ENCODE measurements around the gene GRIK1. TPM values are rescaled to one million over a fixed set of nuclear protein-coding genes. Genes with fewer than 3 reads are reported as not detected.

Gene GRIK1
- total RNA-seq, 1 donor from 2014 or later: not detected

DNA sequence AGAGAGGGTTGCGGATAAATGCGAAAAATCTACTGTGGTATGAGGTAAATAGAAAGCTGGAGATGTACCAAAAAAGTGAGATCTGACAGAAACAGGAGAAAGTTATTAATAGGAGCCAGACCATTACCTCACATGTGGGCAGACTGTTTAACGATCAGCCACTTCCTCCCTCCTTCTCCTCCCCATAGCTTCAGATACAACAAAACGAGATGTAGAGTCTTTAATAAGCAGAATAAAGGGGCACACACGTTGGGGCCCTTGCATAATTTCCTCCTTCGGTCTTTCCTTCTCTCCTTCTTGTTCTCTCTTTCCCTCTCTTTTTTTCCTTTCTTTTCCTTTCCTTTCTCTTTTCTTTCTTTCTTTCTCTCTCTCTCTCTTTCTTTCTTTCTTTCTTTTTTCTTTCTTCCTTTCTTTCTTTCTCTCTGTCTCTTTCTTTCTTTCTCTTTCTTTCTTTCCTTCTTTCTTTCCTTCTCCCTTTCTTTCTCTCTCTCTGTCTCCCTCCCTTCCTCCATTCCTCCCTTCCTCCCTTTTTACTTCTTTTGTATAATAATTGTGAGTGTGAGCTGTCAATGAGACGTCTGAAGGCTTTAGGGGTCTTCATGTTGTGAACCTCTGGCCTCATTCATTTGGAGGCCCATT is 242.1 kb downstream of the GRIK1 start:
- H3K9me3 Mint-ChIP-seq (ENCODE audit: unreplicated experiment): no peaks in the 10 kb centered on the region
- DNase-seq (ENCODE audit: extremely low spot score, unreplicated experiment): no peak

DNA sequence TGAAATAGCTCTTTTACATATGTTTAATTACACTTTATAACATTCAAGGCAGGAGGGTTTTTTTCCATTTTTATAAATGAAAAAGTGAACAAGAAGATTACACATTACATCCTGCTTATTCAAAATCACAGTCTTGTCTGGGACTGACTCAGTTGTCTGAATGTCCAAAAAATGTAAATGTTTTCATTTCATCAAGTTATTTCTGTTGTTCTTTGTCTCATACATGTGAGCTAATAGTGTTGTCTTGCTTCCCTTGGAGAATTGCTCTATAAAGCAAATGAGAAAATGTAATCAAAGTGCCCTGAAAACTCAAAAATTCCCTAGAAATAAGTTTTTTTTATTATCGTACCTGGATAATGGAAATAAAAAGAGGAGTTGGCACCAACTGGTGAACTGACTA is 242.9 kb downstream of the GRIK1 start:
- Mint-ChIP-seq H3K9me3 (ENCODE audit: unreplicated experiment) (no peaks in the 10 kb centered on the region), H3K4me3 (ENCODE audit: unreplicated experiment) (no peak overlapping the region), H3K36me3 (ENCODE audit: unreplicated experiment) (no peaks in the 10 kb centered on the region), H3K27me3 (ENCODE audit: unreplicated experiment) (no peaks in the 10 kb centered on the region), H3K4me1 (ENCODE audit: unreplicated experiment) (no peaks in the 10 kb centered on the region), H3K27ac (ENCODE audit: unreplicated experiment) (no peak overlapping the region)
- TF ChIP-seq, protein P1, sequence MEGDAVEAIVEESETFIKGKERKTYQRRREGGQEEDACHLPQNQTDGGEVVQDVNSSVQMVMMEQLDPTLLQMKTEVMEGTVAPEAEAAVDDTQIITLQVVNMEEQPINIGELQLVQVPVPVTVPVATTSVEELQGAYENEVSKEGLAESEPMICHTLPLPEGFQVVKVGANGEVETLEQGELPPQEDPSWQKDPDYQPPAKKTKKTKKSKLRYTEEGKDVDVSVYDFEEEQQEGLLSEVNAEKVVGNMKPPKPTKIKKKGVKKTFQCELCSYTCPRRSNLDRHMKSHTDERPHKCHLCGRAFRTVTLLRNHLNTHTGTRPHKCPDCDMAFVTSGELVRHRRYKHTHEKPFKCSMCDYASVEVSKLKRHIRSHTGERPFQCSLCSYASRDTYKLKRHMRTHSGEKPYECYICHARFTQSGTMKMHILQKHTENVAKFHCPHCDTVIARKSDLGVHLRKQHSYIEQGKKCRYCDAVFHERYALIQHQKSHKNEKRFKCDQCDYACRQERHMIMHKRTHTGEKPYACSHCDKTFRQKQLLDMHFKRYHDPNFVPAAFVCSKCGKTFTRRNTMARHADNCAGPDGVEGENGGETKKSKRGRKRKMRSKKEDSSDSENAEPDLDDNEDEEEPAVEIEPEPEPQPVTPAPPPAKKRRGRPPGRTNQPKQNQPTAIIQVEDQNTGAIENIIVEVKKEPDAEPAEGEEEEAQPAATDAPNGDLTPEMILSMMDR (IDR thresholded peaks at IDR 0.05): no peak
- DNase-seq (ENCODE audit: extremely low spot score, unreplicated experiment): no peak

More for the DNA sequence above, 242.1 kb downstream of the GRIK1 start:
- H3K27ac Mint-ChIP-seq (ENCODE audit: unreplicated experiment): no peak overlapping the region
- no peaks in the 10 kb centered on the region for H3K4me1 Mint-ChIP-seq (ENCODE audit: unreplicated experiment)
- no peaks in the 10 kb centered on the region for H3K36me3 Mint-ChIP-seq (ENCODE audit: unreplicated experiment)
- TF ChIP-seq, protein P1 (IDR thresholded peaks at IDR 0.05): no peak
- no peaks in the 10 kb centered on the region for H3K27me3 Mint-ChIP-seq (ENCODE audit: unreplicated experiment)
- H3K4me3 Mint-ChIP-seq (ENCODE audit: unreplicated experiment): no peak overlapping the region

DNA sequence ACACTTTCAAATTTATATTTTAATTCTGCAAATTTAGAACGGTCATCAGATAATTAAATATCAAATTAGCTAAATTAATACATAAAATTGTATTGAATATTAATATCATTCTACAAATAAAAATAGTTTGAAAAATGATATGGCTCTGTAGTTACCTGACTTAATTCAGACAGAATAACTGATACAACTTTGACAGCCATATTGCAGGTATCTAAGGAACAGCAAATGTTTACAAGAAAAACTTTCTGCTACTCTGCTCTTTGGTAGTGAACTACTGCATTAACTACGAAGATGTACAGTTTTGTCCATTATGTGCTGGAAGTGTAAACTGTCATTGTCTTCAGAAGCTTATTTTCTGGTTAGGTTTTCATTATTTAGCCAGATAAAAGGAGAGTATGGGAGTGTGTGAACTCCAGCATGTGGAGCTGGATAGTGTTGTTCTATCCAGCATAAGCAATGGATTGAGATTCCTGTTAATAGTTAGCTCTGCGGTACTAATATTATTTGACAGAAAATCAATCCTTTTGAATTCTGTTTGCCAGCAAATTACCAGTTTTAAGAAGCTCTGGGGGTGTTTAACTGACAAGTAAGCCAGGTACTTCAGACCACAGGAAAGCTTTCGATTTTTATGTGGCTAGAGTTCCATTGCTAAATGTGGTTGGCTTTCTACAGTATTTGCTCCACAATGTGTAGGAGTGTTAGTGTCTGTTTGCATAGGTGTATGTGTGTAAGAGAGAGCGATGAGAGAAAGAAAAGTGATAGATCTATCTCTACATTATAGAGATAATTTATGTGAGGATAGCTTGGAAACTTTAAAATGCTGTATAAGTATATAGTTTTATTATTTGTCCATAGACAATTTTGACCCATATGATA is 247.9 kb downstream of the GRIK1 start:
- H3K9me3 Mint-ChIP-seq (ENCODE audit: unreplicated experiment): no peaks in the 10 kb centered on the region
- H3K4me3 Mint-ChIP-seq (ENCODE audit: unreplicated experiment): no peak overlapping the region
- H3K27ac Mint-ChIP-seq (ENCODE audit: unreplicated experiment): no peak overlapping the region
- no peak for DNase-seq (ENCODE audit: extremely low spot score, unreplicated experiment)
- peaks cover 4% of the 10 kb centered on the region for H3K27me3 Mint-ChIP-seq (ENCODE audit: unreplicated experiment)
- no peaks in the 10 kb centered on the region for H3K36me3 Mint-ChIP-seq (ENCODE audit: unreplicated experiment)
- H3K4me1 Mint-ChIP-seq (ENCODE audit: unreplicated experiment): no peaks in the 10 kb centered on the region
- TF ChIP-seq, protein P1 (IDR thresholded peaks at IDR 0.05): no peak

DNA sequence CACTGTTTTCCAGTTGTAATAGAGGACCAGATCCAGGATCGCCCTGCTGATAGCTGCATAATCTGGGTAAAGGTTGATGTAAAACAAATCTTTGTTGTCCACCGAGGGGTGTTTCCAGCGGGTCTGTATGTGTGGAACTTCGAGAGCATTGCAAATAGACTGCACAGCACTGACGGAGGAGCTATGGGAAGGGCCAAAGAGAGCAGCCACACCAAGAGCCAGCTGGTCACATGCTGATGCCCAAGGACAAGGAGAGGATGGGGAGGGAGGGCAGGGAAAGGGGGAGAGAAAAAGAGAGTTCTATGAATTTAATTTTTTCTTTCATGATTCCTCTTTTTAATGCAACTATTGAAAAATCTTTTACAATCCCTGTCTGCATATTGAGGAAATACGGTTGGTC is 250.0 kb downstream of the GRIK1 start:
- TF ChIP-seq, protein P1 (IDR thresholded peaks at IDR 0.05): no peak
- H3K27ac Mint-ChIP-seq (ENCODE audit: unreplicated experiment): no peak overlapping the region
- no peaks in the 10 kb centered on the region for H3K36me3 Mint-ChIP-seq (ENCODE audit: unreplicated experiment)
- H3K4me1 Mint-ChIP-seq (ENCODE audit: unreplicated experiment): no peaks in the 10 kb centered on the region
- peaks cover 4% of the 10 kb centered on the region for H3K27me3 Mint-ChIP-seq (ENCODE audit: unreplicated experiment)
- no peak overlapping the region for H3K4me3 Mint-ChIP-seq (ENCODE audit: unreplicated experiment)
- no peaks in the 10 kb centered on the region for H3K9me3 Mint-ChIP-seq (ENCODE audit: unreplicated experiment)
- DNase-seq (ENCODE audit: extremely low spot score, unreplicated experiment): no peak

DNA sequence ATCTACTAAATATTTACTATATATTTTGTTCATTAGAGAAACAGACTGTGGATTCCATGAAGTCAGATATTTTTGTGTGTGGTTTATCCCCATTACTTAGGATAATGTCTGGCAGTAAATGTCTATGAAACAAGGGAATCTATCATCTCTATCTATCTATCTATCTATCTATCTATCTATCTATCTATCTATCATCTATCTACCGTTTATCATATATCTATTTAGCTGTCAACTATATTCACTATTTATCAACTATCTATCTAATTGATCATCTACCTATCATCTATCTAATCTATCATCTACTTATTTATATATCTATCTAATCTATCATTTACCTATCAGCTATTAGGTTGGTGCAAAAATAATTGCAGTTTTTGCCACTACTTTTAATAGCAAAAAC is 255.7 kb downstream of the GRIK1 start:
- Mint-ChIP-seq H3K36me3 (ENCODE audit: unreplicated experiment) (no peaks in the 10 kb centered on the region), H3K9me3 (ENCODE audit: unreplicated experiment) (peaks cover 7% of the 10 kb centered on the region), H3K27me3 (ENCODE audit: unreplicated experiment) (no peaks in the 10 kb centered on the region), H3K4me3 (ENCODE audit: unreplicated experiment) (no peak overlapping the region), H3K27ac (ENCODE audit: unreplicated experiment) (no peak overlapping the region), H3K4me1 (ENCODE audit: unreplicated experiment) (peaks cover 2% of the 10 kb centered on the region)
- TF ChIP-seq, protein P1 (IDR thresholded peaks at IDR 0.05): no peak
- DNase-seq (ENCODE audit: extremely low spot score, unreplicated experiment): no peak
